ENCODE data around the gene HNRNPC.
A peak's percentile ranks its signal among the peaks of the same experiment; 100 is the strongest.
"Not testable (repeated sequence)": the region's sequence is repeated elsewhere in the genome, so short reads cannot be mapped to it uniquely, and the experiment has no call there.

HNRNPC gene

GRCh38 chr14:21302013-21302835 lies 33.0 kb upstream of the HNRNPC start:
- no peaks in the 10 kb centered on the region for H3K36me3 ChIP-seq (ENCODE audit: control insufficient read depth in 2 of 2, insufficient read depth in 2 of 2, low read length in 2 of 2)
- peaks cover 0 to 5% of the 10 kb centered on the region in 2 donors for H3K27me3 ChIP-seq (ENCODE audit: control insufficient read depth in 2 of 2, insufficient read depth in 2 of 2, low read length in 2 of 2)
- peaks cover 0 to 6% of the 10 kb centered on the region in 2 donors for H3K4me1 ChIP-seq (ENCODE audit: control insufficient read depth in 2 of 2, insufficient read depth in 2 of 2, low read length in 2 of 2)
- H3K27ac ChIP-seq (ENCODE audit: low read depth in 2 of 2, low read length in 2 of 2), result no peak overlapping the region
- no peak overlapping the region for H3K4me3 ChIP-seq (ENCODE audit: low read length in 2 of 2)
- H3K9ac ChIP-seq (ENCODE audit: low read depth in 1 of 2, low read length in 2 of 2), result no peak overlapping the region
- H3K9me3 ChIP-seq (ENCODE audit: control insufficient read depth in 2 of 2, low read length in 2 of 2), result no peaks in the 10 kb centered on the region

GRCh38 chr14:21300892-21301291 lies 31.6 kb upstream of the HNRNPC start:
- Histone ChIP-seq H3K27me3 (ENCODE audit: control insufficient read depth in 2 of 2, insufficient read depth in 2 of 2, low read length in 2 of 2) (peaks cover 0 to 5% of the 10 kb centered on the region in 2 donors), H3K9ac (ENCODE audit: low read depth in 1 of 2, low read length in 2 of 2) (peak overlapping the region in 1 of 2 donors; percentile 20), H3K9me3 (ENCODE audit: control insufficient read depth in 2 of 2, low read length in 2 of 2) (no peaks in the 10 kb centered on the region), H3K27ac (ENCODE audit: low read depth in 2 of 2, low read length in 2 of 2) (no peak overlapping the region), H3K4me1 (ENCODE audit: control insufficient read depth in 2 of 2, insufficient read depth in 2 of 2, low read length in 2 of 2) (peaks cover 0 to 6% of the 10 kb centered on the region in 2 donors), H3K4me3 (ENCODE audit: low read length in 2 of 2) (peak overlapping the region; percentile 54 to 55), H3K36me3 (ENCODE audit: control insufficient read depth in 2 of 2, insufficient read depth in 2 of 2, low read length in 2 of 2) (no peaks in the 10 kb centered on the region)

DNA sequence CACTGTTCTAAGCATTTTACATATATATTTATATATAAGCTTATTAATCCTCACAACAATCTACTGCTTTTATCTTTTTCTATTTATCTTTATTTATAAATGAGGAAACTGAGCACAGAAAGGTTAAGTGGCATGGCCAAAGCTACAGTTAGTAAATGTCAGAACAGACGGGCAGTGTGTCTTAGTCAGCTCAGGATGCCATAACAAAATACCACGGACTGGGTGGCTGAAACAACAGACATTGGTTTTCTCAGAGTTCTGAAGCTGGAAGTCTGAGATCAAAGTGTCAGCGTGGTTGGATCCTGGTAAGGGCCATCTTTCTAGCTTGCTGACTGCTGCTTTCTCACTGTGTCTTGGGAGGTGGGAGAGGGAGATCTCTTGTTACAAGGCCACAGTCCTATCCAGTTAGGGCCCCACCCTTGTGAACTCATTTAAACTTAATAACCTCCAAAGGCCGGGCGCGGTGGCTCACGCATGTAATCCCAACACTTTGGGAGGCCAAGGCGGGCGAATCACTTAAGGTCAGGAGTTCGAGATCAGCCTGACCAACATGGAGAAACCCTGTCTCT lies 30.4 kb upstream of the HNRNPC start:
- Histone ChIP-seq H3K27me3 (ENCODE audit: control insufficient read depth in 2 of 2, insufficient read depth in 2 of 2, low read length in 2 of 2) (peaks cover 0 to 5% of the 10 kb centered on the region in 2 donors), H3K36me3 (ENCODE audit: control insufficient read depth in 2 of 2, insufficient read depth in 2 of 2, low read length in 2 of 2) (no peaks in the 10 kb centered on the region), H3K4me1 (ENCODE audit: control insufficient read depth in 2 of 2, insufficient read depth in 2 of 2, low read length in 2 of 2) (peaks cover 0 to 6% of the 10 kb centered on the region in 2 donors), H3K9ac (ENCODE audit: low read depth in 1 of 2, low read length in 2 of 2) (no peak overlapping the region), H3K4me3 (ENCODE audit: low read length in 2 of 2) (no peak overlapping the region), H3K9me3 (ENCODE audit: control insufficient read depth in 2 of 2, low read length in 2 of 2) (no peaks in the 10 kb centered on the region), H3K27ac (ENCODE audit: low read depth in 2 of 2, low read length in 2 of 2) (no peak overlapping the region)

- no peaks in the 10 kb centered on the region for H3K9me3 ChIP-seq (ENCODE audit: control insufficient read depth in 2 of 2, low read length in 2 of 2)
- no peak overlapping the region for H3K27ac ChIP-seq (ENCODE audit: low read depth in 2 of 2, low read length in 2 of 2)
- peaks cover 0 to 6% of the 10 kb centered on the region in 2 donors for H3K4me1 ChIP-seq (ENCODE audit: control insufficient read depth in 2 of 2, insufficient read depth in 2 of 2, low read length in 2 of 2)
- H3K36me3 ChIP-seq (ENCODE audit: control insufficient read depth in 2 of 2, insufficient read depth in 2 of 2, low read length in 2 of 2), result no peaks in the 10 kb centered on the region
- no peak overlapping the region for H3K9ac ChIP-seq (ENCODE audit: low read depth in 1 of 2, low read length in 2 of 2)
- H3K27me3 ChIP-seq (ENCODE audit: control insufficient read depth in 2 of 2, insufficient read depth in 2 of 2, low read length in 2 of 2), result peaks cover 0 to 5% of the 10 kb centered on the region in 2 donors
- no peak overlapping the region for H3K4me3 ChIP-seq (ENCODE audit: low read length in 2 of 2)
These were observed 29.1 kb upstream of the HNRNPC start for GRCh38 chr14:21298358-21298757.

DNA sequence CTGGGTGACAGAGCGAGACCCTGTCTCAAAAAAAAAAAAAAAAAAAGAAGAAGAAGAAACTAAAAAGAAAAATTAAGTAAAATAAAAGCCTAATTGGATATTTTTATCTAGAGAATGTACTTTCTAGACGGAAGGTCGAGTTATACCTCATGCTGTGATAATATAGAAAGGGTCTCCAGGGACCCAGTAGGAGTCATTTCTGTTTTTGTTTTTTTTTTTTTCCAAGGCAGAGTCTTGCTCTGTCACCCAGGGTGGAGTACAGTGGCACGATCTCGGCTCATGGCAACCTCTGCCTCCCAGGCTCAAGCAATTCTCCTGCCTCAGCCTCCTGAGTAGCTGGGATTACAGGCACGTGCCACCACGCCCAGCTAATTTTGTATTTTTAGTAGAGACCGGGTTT lies 24.8 kb upstream of the HNRNPC start:
- not testable (repeated sequence) for H3K9me3 ChIP-seq (ENCODE audit: control insufficient read depth in 2 of 2, low read length in 2 of 2); H3K9ac ChIP-seq (ENCODE audit: low read depth in 1 of 2, low read length in 2 of 2); H3K27me3 ChIP-seq (ENCODE audit: control insufficient read depth in 2 of 2, insufficient read depth in 2 of 2, low read length in 2 of 2); H3K4me3 ChIP-seq (ENCODE audit: low read length in 2 of 2); H3K27ac ChIP-seq (ENCODE audit: low read depth in 2 of 2, low read length in 2 of 2); H3K36me3 ChIP-seq (ENCODE audit: control insufficient read depth in 2 of 2, insufficient read depth in 2 of 2, low read length in 2 of 2); H3K4me1 ChIP-seq (ENCODE audit: control insufficient read depth in 2 of 2, insufficient read depth in 2 of 2, low read length in 2 of 2)

DNA sequence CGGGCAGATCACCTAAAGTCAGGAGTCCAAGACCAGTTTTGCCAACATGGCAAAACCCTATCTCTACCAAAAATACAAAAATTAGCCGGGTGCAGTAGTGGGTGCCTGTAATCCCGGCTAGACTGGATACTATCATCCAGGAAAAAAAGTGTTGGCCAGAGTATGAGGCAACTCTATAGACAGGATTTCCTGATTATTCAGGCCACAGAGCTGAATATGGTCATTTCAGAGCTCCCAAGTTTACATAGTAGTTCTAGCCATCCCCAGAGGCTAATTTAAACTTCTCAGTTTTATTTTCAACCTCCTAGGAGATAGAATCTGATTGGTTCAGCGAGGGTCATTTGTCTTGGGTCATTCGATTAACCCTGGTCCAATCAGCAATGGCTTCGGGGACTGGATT lies 17.9 kb upstream of the HNRNPC start:
- H3K9me3 ChIP-seq (ENCODE audit: control insufficient read depth in 2 of 2, low read length in 2 of 2), result no peaks in the 10 kb centered on the region
- no peaks in the 10 kb centered on the region for H3K36me3 ChIP-seq (ENCODE audit: control insufficient read depth in 2 of 2, insufficient read depth in 2 of 2, low read length in 2 of 2)

GRCh38 chr14:21286516-21286915 lies 17.3 kb upstream of the HNRNPC start:
- not testable (repeated sequence) for H3K27me3 ChIP-seq (ENCODE audit: control insufficient read depth in 2 of 2, insufficient read depth in 2 of 2, low read length in 2 of 2); H3K9me3 ChIP-seq (ENCODE audit: control insufficient read depth in 2 of 2, low read length in 2 of 2); H3K36me3 ChIP-seq (ENCODE audit: control insufficient read depth in 2 of 2, insufficient read depth in 2 of 2, low read length in 2 of 2); H3K4me3 ChIP-seq (ENCODE audit: low read length in 2 of 2); H3K4me1 ChIP-seq (ENCODE audit: control insufficient read depth in 2 of 2, insufficient read depth in 2 of 2, low read length in 2 of 2); H3K9ac ChIP-seq (ENCODE audit: low read depth in 1 of 2, low read length in 2 of 2); H3K27ac ChIP-seq (ENCODE audit: low read depth in 2 of 2, low read length in 2 of 2)

More for the DNA sequence above, 17.9 kb upstream of the HNRNPC start:
- Histone ChIP-seq H3K4me3 (ENCODE audit: low read length in 2 of 2) (no peak overlapping the region), H3K27me3 (ENCODE audit: control insufficient read depth in 2 of 2, insufficient read depth in 2 of 2, low read length in 2 of 2) (no peaks in the 10 kb centered on the region), H3K4me1 (ENCODE audit: control insufficient read depth in 2 of 2, insufficient read depth in 2 of 2, low read length in 2 of 2) (no peaks in the 10 kb centered on the region), H3K9ac (ENCODE audit: low read depth in 1 of 2, low read length in 2 of 2) (no peak overlapping the region), H3K27ac (ENCODE audit: low read depth in 2 of 2, low read length in 2 of 2) (no peak overlapping the region)

- not testable (repeated sequence) for H3K9me3 ChIP-seq (ENCODE audit: control insufficient read depth in 2 of 2, low read length in 2 of 2)
These were observed 12.7 kb upstream of the HNRNPC start for GRCh38 chr14:21281917-21282316.

DNA sequence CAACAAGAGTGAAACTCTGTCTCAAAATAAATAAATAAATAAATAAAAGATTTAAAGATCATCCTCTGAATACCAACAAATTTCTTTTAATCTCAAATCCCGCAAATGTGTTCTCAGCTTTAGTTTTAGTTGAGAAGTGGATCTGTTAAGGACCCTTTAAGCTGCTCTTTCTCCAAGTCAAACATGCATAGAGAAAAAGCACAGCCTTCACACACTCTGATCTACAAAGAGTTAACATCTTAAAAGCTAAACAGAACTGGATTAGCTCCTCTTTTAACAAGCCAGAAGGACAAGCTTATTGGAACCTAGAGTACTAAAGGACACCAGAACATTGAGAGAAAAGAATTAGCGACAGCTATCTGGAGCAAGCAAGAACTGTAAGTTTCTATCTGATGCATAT lies 10.5 kb upstream of the HNRNPC start, which contains the start of gene RPGRIP1:
TSS of gene RPGRIP1 (plus strand) at position 301 of the 400 bp plus-strand sequence. CDS start 7,894 bp downstream, outside the sequence.
- no peak within 1 kb of the TSS for H3K4me3 ChIP-seq (ENCODE audit: low read length in 2 of 2)
- no peak within 1 kb of the TSS for H3K9ac ChIP-seq (ENCODE audit: low read depth in 1 of 2, low read length in 2 of 2)
- no peaks in the 10 kb centered on the region for H3K36me3 ChIP-seq (ENCODE audit: control insufficient read depth in 2 of 2, insufficient read depth in 2 of 2, low read length in 2 of 2)
- no peaks in the 10 kb centered on the region for H3K27me3 ChIP-seq (ENCODE audit: control insufficient read depth in 2 of 2, insufficient read depth in 2 of 2, low read length in 2 of 2)
- no peak within 1 kb of the TSS for H3K27ac ChIP-seq (ENCODE audit: low read depth in 2 of 2, low read length in 2 of 2)
- H3K4me1 ChIP-seq (ENCODE audit: control insufficient read depth in 2 of 2, insufficient read depth in 2 of 2, low read length in 2 of 2), result no peaks in the 10 kb centered on the region
- H3K9me3 ChIP-seq (ENCODE audit: control insufficient read depth in 2 of 2, low read length in 2 of 2), result no peaks in the 10 kb centered on the region

More at GRCh38 chr14:21281917-21282316, 12.7 kb upstream of the HNRNPC start:
- H3K4me3 ChIP-seq (ENCODE audit: low read length in 2 of 2); H3K36me3 ChIP-seq (ENCODE audit: control insufficient read depth in 2 of 2, insufficient read depth in 2 of 2, low read length in 2 of 2); H3K27me3 ChIP-seq (ENCODE audit: control insufficient read depth in 2 of 2, insufficient read depth in 2 of 2, low read length in 2 of 2); H3K9ac ChIP-seq (ENCODE audit: low read depth in 1 of 2, low read length in 2 of 2); H3K4me1 ChIP-seq (ENCODE audit: control insufficient read depth in 2 of 2, insufficient read depth in 2 of 2, low read length in 2 of 2); H3K27ac ChIP-seq (ENCODE audit: low read depth in 2 of 2, low read length in 2 of 2): not testable (repeated sequence)

- Histone ChIP-seq H3K27ac (ENCODE audit: low read depth in 2 of 2, low read length in 2 of 2) (no peak overlapping the region), H3K36me3 (ENCODE audit: control insufficient read depth in 2 of 2, insufficient read depth in 2 of 2, low read length in 2 of 2) (no peaks in the 10 kb centered on the region), H3K9ac (ENCODE audit: low read depth in 1 of 2, low read length in 2 of 2) (no peak overlapping the region), H3K27me3 (ENCODE audit: control insufficient read depth in 2 of 2, insufficient read depth in 2 of 2, low read length in 2 of 2) (no peaks in the 10 kb centered on the region), H3K4me1 (ENCODE audit: control insufficient read depth in 2 of 2, insufficient read depth in 2 of 2, low read length in 2 of 2) (no peaks in the 10 kb centered on the region), H3K9me3 (ENCODE audit: control insufficient read depth in 2 of 2, low read length in 2 of 2) (no peaks in the 10 kb centered on the region), H3K4me3 (ENCODE audit: low read length in 2 of 2) (no peak overlapping the region)
These were observed 9.4 kb upstream of the HNRNPC start for GRCh38 chr14:21278632-21279031.
